DND-41 (cell line): ENCODE measurements around the gene OLA1.

ENCODE experiments used
- EZH2 ChIP-seq: IDR thresholded peaks from 3 replicates; pipeline ENCODE4 v1.6.1; 2012; ENCODE audit warnings: borderline replicate concordance, low read depth, mild to moderate bottlenecking, moderate library complexity, low read length, inconsistent platforms; ENCODE audit not compliant: severe bottlenecking
- TF ChIP-seq, protein P1 (sequence below): IDR thresholded peaks from 2 replicates; pipeline ENCODE4 v1.5.1; 2012; ENCODE audit warnings: borderline replicate concordance, low read length, moderate library complexity, mild to moderate bottlenecking; ENCODE audit not compliant: poor library complexity, severe bottlenecking; ENCODE audit errors: extremely low read depth

- TF ChIP-seq, protein P1, sequence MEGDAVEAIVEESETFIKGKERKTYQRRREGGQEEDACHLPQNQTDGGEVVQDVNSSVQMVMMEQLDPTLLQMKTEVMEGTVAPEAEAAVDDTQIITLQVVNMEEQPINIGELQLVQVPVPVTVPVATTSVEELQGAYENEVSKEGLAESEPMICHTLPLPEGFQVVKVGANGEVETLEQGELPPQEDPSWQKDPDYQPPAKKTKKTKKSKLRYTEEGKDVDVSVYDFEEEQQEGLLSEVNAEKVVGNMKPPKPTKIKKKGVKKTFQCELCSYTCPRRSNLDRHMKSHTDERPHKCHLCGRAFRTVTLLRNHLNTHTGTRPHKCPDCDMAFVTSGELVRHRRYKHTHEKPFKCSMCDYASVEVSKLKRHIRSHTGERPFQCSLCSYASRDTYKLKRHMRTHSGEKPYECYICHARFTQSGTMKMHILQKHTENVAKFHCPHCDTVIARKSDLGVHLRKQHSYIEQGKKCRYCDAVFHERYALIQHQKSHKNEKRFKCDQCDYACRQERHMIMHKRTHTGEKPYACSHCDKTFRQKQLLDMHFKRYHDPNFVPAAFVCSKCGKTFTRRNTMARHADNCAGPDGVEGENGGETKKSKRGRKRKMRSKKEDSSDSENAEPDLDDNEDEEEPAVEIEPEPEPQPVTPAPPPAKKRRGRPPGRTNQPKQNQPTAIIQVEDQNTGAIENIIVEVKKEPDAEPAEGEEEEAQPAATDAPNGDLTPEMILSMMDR = no peak
- TF ChIP-seq EZH2 = no peak
Observed at GRCh38 chr2:174059178-174059883, 189.0 kb downstream of the OLA1 start.
